Middle frontal gyrus (tissue), 1 donor: ENCODE results near the gene TMEM178A.
"Not testable (repeated sequence)": the region's sequence is repeated elsewhere in the genome, so short reads cannot be mapped to it uniquely, and the experiment has no call there.

ENCODE experiments used
- DNase-seq: peaks from one replicate; pipeline ENCODE4 v3.0.0-alpha.2; 2015; ENCODE audit warnings: low spot score; ENCODE audit errors: extremely low spot score

Gene TMEM178A

DNA sequence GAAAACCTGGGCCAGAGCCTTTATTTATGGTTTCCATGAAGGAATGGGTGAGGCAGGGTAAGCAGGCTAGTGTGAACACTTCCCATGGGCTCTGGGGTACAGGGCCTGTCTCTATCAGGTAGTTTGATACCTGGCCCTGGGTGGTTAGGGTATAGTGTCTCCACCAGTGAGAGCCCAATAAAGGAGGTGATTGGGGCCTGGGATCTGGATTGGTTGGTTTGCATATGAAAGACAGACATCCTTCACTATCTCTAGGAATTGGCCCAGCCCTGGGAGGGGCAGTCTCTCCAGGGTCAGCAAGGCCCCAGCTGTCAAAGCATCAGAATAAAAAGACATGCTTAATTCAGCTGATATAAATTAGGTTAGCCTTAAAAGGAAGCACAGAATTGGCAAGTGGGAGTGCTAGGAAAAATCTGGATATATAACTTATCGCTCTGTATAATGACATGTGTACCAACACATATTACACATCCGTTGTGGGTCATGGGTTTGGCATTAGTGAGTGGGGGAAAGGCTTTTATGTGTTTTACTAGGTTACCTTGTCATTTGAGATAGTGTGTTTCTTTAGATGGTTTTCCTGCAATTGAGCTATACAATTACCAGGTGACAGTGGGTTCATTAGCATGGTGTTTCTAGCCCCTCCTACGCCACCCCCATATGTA is 18.5 kb upstream of the TMEM178A start:
- DNase-seq, result no peak

DNA sequence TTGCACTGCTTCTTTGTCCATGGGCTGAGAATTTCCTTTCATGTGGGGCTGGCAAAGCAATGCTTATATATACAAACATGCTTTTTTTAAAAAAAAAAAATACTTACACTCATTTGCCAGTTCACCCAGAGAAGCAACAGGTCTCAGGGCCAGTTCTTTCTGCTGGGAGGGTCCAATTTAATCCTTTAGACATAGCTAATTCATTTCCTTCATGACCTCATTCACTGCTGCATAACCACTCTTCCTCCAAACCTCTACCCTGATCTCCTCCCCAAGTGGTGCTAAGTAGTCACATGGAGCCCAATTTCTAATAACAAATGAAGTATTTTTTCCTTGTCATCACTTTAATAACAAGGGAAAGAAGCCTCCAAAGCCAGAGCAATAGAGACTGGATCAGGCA is 17.1 kb upstream of the TMEM178A start:
- DNase-seq, result no peak

DNA sequence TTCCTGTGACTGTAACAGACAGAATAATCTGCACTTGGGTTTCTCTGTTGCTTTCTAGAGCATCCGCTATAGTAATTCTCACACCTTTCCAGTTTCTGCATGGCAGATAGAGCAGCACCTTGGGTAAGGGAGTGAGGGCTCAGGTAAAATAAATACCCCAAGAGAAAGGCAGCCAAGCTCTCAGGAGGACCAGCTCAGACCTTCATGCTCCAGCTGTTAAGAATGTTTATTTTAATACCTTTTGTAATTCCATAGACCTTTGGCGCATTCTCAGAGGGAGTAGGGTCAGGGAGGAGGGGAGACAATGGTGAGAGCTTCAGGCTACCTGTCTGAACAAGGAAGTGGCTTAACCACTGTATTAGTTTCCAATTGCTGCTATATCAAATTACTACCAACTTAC is 16.2 kb upstream of the TMEM178A start:
- no peak for DNase-seq

DNA sequence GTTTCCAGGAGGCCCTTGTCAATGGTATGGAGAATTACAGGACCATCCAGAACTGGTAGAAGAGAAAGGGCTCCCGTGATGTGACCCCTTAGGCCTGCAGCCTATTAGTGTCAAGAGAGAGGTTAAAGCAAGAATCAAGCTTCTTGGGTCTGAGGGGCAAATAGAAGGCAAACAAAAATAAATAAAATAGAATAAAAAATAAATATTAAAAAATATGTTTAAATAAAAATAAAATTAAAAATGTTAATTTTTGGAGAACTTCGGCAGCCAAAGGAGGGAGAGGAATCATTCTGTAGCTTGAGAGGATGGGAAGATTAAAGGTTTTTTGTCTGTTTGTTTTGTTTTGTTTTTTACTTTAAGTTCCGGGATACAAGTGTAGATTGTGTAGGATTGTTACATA is 15.2 kb upstream of the TMEM178A start:
- DNase-seq, result no peak

DNA sequence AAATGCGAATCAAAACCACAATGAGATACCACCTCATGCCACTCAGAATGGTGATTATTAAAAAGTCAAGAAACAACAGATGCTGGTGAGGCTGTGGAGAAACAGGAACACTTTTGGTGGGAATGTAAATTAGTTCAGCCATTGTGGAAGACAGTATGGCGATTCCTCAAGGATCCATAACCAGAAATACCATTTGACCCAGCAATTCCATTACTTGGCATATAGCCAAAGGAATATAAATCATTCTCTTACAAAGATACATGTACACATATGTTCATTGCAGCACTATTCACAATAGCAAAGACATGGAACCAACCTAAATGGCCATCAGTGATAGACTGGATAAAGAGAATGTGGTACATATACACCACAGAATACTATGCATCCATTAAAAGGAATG is 9.5 kb upstream of the TMEM178A start:
- not testable (repeated sequence) for DNase-seq

DNA sequence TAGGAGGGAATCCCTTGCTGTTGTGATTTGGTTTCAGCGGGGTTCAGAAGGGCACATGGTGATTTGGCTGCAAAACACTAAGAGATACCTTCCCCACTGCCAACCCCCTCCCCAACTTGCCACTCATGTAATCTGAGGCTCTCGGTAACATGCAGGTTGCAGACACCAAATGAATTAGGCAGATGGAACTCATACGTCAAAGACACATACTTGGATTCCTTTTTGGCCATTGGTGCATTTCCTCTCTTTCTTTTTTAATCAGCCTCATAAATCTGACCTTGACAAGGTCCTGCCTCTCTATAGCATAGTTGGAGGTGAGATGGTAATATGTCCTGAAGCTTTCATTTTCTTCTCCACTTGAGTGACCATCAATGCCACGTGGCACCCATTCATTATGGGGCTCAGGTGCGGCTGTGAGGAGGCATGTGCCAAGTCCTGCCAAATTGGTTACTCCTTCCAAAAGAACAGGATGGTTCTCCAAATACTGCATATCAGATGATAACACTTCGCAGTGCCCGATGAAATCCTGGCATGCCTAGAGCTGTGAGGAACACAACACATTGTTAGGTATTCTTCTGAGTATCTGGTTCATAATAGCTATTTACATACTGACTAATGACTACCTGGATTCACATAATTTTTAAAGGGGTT is 8.3 kb upstream of the TMEM178A start:
- no peak for DNase-seq

DNA sequence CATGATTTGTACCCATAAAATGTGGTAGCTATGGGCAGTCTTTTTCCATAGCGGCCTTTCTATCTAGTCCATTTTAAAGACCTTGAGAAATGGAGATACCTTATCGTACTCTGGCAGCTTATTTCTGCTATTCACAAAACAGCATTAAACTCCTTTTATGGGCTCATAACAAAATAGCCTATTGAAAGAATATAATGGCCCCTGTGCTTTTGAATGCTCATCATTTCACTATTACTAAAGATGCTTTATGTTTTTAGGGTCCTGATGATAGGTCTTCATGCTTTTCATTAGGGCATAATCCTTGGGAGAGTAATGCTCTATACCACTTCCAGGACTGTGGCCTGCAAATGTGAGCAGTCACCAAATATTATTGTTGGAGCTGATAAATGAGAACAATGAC is 7.3 kb upstream of the TMEM178A start:
- no peak for DNase-seq

DNA sequence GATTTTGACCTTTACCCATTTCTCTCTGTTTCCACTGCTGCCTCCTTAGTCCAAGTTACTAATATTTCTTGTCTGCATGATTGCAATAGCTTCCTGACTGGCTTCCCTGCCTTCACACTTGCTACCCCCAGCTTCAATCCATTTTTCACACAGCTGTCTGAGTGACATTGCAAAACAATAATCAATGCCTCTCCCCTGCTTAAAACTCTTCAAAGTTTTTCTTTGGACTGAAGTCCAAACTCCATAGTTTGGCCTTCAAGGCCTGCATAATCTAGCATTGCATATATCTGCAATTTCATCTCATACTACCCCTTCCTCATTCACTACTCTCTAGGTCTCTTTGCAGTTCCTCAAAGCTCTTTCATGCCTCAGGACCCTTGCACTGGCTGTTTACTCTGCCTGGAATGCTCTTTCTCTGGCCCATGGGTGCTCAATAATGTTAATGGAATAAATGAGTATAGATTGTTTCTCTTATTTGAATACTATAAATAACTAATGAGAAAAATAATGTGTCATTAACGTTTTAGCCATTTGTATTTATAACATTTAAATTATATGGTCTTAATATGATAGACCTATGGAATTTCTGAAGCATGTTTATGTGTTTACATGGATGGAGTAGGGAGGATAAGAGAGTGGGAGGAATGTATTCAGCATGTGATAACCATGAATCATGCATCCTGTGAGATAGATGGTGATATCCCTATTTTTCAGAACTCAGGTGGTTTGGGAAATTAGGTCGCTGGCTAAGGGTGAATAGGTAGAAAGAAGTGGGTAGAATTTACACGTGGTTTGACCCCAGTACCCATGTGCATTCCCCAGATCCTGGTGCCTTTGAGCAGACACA is 5.7 kb upstream of the TMEM178A start:
- DNase-seq, result no peak

DNA sequence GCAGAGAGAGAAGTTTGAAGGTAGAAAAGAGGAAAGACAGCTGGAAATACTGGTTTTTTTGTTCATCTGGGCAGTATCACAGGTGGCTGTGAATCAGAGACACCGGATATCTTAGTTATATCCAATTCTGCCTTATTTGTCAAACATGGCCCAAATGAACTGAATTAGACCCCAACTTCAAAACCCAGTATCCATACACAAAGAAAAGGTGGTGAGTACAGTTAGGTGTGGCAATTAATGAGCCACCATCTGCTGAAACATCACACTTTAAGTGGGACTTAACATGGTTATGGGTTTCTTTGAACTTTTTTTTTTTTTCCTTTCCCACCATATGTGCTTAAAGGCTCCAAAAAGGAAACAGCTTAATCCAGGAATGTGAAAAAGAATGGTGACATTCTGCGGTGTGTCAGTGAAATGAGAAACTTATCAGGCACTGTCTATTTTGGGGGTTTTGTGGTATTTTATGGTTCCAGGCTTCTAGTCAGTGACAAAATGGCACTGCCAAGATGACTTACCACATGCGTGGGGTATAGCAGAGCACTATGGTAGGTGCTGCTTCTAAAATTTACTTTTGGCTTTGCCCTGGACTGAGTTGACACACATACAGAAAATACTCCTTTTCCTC is 5.0 kb upstream of the TMEM178A start:
- DNase-seq, result no peak

DNA sequence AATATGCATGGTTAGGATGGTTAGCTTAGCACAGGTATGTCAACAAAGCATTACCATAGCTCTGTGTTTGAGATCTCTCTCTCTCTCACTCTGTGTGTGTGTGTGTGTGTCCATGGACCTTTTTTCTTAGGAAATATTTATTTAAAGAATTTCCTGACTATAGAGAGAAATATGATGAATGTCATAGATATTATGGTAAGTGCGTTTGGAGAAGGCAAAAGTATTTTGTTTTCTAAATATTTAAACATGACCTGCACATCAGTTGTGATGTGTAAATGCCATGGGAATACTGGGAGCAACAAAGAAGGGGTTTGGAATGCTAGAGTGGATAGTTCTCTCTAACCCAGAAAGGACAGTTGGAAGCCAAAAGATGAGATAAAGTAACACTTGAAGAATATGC is 3.9 kb upstream of the TMEM178A start:
- DNase-seq, result no peak

DNA sequence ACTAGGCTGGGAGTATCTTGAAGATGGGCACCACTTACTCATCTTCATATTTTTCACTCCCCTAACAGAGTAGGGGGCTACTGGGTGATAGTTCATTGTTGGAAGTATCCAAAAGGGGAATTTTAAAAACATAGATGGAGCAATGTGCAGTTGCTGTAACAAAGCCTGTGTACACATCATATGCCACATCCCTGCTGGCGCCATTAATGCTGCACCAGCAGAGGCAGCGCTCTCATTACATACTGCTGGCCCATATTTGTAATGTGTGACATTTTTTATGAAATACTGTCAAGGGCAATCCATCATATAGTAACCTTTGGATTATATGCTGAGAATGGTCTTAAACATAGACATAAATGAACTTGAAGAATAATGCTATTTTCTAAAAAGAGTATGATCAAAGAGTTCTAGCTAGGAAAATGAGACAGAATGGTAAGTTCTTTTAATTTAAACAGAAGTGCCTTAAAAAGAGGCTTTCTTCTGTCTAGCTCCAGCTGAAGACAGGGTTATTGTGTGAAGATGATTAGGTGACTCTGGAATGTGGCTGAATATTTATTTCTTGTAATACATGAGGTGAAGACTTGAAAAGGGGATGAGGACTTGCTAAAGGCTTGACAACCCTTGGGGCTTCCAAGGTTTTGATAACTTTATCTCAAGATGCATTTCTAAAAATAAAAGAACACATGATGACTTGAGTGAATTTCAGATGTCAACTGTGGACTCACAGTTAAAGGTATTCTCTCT is 2.4 kb upstream of the TMEM178A start:
- DNase-seq, result no peak

DNA sequence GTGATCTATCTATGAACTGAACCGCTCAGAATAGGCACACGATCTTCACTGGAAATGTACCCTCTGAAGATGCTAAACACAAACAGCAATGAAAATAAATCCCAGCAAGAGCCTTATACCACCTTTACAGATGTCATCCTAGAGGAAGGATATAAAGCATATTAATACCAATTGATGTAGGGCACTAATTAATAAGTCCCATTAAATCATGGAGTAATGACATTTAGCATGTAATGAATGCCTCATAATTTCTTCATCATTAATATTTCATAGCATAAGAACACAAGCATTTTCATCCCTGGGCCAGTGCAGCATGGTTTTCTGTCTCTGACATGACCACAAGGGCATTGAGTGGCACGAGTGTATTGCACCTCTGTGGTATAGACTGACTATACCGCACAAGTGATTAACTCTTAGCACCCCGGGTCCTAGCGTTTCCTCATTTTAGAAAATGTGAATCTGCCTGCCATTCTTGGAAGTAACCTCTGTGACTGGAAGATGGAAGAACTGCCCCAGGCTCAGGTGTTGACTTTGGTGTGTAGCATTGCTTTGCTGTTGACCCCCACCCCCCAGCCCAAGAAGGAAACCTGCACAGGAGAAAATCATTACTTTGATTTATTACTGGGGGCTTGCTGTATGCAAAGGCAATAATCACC is 1.4 kb upstream of the TMEM178A start:
- DNase-seq, result no peak

DNA sequence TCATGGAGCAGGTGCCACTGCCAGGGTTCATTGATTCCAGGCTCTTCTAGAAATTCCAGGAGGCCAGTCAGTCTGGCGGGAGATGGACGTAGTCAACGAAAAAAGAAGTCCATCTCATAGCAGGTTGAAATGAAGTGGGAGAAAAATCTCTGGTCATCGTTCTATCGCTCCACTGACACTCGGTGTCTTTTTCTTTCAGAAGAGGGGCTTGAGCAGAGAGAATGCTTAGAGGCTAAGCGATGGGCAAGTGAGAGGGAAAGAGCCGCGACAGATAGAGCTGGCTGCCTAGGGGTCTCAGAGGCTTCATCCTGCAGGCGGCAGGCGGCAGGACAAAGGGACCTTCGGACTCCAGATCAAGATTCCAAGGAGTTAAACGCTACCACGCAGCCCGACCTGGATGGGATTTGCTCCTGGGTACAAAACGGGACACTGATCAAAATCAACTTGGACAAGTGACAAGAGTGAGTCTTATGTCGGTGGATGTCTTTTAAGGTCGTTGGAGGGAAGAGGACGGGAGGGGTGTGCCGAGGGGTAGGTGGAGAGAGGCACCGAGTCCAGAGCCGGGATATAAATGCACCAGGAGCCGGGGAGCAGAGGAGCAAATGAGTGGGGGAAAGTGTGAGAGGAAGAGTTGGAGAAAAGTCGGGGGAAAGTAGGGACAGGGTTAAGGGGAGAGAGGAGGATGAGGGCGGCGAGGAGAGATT is 677 bp upstream of the TMEM178A start:
- DNase-seq, result no peak

DNA sequence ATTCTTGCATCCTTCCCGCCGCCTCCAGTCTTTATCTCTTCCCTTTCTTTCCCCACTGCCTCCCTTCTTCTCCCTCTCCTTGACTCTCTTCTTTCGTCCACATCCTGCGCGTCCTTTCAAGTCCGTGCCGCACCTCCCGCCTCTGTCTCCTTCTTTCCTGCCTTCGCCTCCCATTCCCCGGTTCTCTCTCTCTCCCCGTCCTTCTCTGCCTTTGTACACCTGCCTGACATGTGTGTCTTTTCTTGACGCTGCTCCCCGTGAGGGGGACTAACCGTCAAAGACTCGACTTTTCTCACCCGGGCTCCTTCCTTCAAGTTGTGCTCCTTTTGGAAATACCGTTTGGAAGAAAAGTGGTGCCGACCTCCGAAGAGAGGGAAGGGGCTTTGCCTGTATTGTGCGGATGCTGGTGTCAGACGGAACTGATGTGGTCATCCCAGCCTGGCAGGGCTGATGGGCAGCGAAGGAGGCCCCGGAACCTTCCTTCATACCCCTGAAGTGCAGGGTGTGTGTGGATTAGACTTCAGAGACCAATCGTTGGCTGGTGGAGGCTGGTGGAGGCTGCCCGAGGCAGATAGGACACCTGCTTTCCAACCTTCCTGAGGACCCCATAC is 879 bp downstream of the TMEM178A start:
- DNase-seq, result no peak

DNA sequence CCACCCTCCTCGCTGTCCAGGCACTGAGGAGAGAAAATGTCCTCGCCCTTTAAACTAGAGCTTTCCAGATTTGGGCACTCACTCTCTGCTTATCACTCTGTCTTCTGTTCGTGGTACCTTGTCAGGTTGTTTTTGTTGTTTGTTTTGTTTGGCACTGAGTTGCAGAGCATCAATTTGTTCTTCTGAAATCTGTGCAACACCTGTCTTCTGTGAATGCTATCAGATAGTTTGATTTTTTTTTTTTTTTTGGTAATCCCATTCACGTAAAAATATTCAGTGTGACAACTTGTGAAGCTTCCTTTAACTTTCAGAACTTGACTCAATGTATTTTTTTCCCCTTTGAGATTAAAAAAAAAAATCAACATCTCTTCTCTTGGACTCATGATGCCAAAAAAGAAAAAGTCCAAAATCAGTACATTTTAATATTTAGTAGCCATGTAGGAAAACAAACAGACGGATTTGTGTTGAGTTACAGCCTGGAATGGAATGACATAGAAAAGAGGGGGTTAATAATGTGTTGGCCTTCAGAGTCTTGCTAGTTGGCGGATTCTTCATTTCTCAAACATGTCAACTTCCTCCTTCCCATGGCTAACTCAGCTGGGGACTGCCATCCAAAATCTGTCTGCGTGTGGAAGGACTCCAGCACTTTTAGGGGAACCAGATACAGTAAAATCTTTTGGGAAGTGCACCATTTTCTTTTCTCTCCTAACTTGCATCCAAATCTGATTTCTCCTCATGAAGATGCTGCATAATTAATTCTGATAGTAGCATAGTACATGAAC is 1.6 kb downstream of the TMEM178A start:
- DNase-seq, result no peak

DNA sequence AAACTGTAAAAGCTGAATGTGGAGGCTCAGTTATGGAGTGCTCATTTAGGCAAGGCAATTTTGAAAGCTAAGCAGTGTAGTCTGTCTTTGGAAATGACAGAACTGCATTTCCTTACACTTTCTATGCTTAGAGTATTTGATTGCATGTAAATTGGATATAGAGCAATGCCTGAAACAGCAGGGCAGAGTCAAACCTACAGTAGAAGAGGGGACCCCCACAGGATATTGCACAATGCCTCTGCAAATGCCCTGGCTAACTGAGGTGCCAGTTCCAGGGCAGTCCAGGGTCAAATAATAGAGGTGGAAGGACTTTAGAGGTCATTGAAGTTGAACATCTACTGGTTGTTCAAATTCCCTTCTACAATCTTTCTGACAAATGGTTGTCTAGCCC is 2.2 kb downstream of the TMEM178A start:
- DNase-seq, result no peak

DNA sequence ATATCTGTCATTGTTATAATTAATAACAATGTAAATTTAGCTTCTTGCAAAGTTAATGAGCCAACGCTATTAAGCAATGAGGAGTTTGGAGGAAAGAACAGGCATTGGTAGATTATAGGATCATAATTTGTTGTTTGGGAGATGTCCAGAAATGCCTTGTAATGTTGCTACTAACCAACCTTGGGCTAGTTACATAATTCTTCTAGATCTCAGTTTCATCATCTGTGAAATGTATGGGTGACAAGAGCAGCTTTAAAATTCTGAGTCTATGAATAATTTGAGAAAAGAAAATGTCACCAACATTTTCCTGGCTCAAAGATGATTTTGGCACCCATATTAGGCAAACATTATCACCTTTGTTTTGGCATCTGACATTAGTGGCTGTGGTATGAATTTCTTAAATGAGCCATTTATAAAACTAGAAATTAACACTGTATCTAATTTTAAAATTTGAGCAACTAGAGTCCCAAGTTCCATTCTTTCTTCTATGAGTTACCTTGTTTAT is 2.9 kb downstream of the TMEM178A start:
- no peak for DNase-seq

DNA sequence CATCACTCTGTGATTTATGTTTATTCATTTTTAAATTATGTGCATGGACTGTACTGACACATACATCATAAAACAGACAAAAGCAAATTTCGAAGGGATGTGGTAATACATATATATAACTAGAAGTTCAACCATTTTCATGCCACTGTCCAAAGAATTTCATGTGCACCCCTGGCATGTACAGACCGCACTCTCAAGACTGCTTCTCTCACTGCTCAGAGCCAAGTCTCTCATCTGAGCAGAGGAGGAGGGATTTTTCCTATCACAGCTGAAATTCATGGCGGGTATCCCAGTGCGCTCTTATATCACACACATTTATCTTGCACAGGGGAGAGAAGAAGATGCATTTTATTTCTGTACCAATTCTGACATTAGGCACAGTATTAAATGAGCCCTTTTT is 5.9 kb downstream of the TMEM178A start:
- DNase-seq, result no peak

DNA sequence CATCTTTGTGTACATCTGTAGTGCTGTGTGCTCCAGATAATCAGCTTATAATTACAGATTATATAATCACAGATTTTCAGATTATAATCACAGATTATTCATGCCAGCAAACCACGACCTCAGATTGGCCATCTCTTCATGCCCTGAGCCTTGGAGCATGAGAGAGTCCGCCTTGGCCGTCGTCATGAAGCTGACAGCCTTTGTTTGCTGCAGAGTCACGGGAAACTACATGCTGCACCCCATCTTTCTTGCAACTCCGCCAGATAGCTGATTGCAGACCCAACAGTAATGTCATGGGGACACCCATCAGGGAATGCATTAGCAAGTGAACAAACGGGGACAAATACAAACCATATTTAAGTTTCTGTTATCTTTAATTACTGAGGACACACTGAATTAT is 7.3 kb downstream of the TMEM178A start:
- no peak for DNase-seq
